Measurements from ENCODE around the gene ATM. TPM values are rescaled to one million over a fixed set of nuclear protein-coding genes. Genes with fewer than 3 reads are reported as not detected.

The ATM gene
- total and polyA plus RNA-seq, 2 experiments from 2014 or later: 27.6 to 59.3 TPM

DNA sequence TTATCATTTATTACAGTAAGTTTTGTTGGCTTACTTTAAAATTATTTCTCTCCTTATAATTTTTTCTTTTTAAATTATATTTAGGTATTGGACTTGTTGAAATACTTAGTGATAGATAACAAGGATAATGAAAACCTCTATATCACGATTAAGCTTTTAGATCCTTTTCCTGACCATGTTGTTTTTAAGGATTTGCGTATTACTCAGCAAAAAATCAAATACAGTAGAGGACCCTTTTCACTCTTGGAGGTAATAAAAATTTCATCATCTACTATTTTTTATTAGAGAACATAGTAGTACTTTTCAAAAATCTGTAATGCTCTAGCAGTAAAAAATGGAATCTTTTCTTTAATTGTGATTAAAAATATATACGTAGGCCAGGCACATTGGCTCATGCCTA, 70.4 kb downstream of the ATM start:
- no peaks in the 10 kb centered on the region for H3F3A ChIP-seq (replicated peaks; ENCODE audit: low read depth)
- no peaks in the 10 kb centered on the region for H3K4me1 ChIP-seq (ENCODE audit: insufficient read depth)
- H3K27me3 Mint-ChIP-seq (ENCODE audit: insufficient read depth, low read depth, poor library complexity): peaks cover 2% of the 10 kb centered on the region
- H3K27ac ChIP-seq (ENCODE audit: low read depth): no peak overlapping the region
- H3K4me2 ChIP-seq: no peak overlapping the region
- TF ChIP-seq JUNB (IDR thresholded peaks at IDR 0.05; ENCODE audit: unreplicated experiment) (no peak), EZH2 (IDR thresholded peaks at IDR 0.05; ENCODE audit: low read depth, unreplicated experiment) (no peak), NANOG (IDR thresholded peaks at IDR 0.05; ENCODE audit: borderline replicate concordance) (no peak), ZNF331 (CRISPR knock-in tag; IDR thresholded peaks at IDR 0.05; ENCODE audit: low read depth) (no peak), CREB1 (CRISPR knock-in tag; IDR thresholded peaks at IDR 0.05; ENCODE audit: low read depth) (no peak)
- TF ChIP-seq, protein P1, sequence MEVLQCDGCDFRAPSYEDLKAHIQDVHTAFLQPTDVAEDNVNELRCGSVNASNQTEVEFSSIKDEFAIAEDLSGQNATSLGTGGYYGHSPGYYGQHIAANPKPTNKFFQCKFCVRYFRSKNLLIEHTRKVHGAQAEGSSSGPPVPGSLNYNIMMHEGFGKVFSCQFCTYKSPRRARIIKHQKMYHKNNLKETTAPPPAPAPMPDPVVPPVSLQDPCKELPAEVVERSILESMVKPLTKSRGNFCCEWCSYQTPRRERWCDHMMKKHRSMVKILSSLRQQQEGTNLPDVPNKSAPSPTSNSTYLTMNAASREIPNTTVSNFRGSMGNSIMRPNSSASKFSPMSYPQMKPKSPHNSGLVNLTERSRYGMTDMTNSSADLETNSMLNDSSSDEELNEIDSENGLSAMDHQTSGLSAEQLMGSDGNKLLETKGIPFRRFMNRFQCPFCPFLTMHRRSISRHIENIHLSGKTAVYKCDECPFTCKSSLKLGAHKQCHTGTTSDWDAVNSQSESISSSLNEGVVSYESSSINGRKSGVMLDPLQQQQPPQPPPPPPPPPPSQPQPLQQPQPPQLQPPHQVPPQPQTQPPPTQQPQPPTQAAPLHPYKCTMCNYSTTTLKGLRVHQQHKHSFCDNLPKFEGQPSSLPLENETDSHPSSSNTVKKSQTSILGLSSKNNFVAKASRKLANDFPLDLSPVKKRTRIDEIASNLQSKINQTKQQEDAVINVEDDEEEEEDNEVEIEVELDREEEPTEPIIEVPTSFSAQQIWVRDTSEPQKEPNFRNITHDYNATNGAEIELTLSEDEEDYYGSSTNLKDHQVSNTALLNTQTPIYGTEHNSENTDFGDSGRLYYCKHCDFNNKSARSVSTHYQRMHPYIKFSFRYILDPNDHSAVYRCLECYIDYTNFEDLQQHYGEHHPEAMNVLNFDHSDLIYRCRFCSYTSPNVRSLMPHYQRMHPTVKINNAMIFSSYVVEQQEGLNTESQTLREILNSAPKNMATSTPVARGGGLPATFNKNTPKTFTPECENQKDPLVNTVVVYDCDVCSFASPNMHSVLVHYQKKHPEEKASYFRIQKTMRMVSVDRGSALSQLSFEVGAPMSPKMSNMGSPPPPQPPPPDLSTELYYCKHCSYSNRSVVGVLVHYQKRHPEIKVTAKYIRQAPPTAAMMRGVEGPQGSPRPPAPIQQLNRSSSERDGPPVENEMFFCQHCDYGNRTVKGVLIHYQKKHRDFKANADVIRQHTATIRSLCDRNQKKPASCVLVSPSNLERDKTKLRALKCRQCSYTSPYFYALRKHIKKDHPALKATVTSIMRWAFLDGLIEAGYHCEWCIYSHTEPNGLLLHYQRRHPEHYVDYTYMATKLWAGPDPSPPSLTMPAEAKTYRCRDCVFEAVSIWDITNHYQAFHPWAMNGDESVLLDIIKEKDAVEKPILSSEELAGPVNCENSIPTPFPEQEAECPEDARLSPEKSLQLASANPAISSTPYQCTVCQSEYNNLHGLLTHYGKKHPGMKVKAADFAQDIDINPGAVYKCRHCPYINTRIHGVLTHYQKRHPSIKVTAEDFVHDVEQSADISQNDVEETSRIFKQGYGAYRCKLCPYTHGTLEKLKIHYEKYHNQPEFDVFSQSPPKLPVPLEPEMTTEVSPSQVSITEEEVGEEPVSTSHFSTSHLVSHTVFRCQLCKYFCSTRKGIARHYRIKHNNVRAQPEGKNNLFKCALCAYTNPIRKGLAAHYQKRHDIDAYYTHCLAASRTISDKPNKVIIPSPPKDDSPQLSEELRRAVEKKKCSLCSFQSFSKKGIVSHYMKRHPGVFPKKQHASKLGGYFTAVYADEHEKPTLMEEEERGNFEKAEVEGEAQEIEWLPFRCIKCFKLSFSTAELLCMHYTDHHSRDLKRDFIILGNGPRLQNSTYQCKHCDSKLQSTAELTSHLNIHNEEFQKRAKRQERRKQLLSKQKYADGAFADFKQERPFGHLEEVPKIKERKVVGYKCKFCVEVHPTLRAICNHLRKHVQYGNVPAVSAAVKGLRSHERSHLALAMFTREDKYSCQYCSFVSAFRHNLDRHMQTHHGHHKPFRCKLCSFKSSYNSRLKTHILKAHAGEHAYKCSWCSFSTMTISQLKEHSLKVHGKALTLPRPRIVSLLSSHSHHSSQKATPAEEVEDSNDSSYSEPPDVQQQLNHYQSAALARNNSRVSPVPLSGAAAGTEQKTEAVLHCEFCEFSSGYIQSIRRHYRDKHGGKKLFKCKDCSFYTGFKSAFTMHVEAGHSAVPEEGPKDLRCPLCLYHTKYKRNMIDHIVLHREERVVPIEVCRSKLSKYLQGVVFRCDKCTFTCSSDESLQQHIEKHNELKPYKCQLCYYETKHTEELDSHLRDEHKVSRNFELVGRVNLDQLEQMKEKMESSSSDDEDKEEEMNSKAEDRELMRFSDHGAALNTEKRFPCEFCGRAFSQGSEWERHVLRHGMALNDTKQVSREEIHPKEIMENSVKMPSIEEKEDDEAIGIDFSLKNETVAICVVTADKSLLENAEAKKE (CRISPR knock-in tag; IDR thresholded peaks at IDR 0.05): no peak
- TF ChIP-seq, protein P2, sequence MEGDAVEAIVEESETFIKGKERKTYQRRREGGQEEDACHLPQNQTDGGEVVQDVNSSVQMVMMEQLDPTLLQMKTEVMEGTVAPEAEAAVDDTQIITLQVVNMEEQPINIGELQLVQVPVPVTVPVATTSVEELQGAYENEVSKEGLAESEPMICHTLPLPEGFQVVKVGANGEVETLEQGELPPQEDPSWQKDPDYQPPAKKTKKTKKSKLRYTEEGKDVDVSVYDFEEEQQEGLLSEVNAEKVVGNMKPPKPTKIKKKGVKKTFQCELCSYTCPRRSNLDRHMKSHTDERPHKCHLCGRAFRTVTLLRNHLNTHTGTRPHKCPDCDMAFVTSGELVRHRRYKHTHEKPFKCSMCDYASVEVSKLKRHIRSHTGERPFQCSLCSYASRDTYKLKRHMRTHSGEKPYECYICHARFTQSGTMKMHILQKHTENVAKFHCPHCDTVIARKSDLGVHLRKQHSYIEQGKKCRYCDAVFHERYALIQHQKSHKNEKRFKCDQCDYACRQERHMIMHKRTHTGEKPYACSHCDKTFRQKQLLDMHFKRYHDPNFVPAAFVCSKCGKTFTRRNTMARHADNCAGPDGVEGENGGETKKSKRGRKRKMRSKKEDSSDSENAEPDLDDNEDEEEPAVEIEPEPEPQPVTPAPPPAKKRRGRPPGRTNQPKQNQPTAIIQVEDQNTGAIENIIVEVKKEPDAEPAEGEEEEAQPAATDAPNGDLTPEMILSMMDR (conservative IDR thresholded peaks at IDR 0.05; ENCODE audit: low read depth in 2 of 2): no peak
- TF ChIP-seq, protein P3, sequence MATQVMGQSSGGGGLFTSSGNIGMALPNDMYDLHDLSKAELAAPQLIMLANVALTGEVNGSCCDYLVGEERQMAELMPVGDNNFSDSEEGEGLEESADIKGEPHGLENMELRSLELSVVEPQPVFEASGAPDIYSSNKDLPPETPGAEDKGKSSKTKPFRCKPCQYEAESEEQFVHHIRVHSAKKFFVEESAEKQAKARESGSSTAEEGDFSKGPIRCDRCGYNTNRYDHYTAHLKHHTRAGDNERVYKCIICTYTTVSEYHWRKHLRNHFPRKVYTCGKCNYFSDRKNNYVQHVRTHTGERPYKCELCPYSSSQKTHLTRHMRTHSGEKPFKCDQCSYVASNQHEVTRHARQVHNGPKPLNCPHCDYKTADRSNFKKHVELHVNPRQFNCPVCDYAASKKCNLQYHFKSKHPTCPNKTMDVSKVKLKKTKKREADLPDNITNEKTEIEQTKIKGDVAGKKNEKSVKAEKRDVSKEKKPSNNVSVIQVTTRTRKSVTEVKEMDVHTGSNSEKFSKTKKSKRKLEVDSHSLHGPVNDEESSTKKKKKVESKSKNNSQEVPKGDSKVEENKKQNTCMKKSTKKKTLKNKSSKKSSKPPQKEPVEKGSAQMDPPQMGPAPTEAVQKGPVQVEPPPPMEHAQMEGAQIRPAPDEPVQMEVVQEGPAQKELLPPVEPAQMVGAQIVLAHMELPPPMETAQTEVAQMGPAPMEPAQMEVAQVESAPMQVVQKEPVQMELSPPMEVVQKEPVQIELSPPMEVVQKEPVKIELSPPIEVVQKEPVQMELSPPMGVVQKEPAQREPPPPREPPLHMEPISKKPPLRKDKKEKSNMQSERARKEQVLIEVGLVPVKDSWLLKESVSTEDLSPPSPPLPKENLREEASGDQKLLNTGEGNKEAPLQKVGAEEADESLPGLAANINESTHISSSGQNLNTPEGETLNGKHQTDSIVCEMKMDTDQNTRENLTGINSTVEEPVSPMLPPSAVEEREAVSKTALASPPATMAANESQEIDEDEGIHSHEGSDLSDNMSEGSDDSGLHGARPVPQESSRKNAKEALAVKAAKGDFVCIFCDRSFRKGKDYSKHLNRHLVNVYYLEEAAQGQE (IDR thresholded peaks at IDR 0.05; ENCODE audit: unreplicated experiment): no peak
- TF ChIP-seq, protein P4, sequence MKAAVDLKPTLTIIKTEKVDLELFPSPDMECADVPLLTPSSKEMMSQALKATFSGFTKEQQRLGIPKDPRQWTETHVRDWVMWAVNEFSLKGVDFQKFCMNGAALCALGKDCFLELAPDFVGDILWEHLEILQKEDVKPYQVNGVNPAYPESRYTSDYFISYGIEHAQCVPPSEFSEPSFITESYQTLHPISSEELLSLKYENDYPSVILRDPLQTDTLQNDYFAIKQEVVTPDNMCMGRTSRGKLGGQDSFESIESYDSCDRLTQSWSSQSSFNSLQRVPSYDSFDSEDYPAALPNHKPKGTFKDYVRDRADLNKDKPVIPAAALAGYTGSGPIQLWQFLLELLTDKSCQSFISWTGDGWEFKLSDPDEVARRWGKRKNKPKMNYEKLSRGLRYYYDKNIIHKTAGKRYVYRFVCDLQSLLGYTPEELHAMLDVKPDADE (IDR thresholded peaks at IDR 0.05): no peak
- peaks cover 26% of the 10 kb centered on the region for H3K36me3 Mint-ChIP-seq (ENCODE audit: low read depth)
- H3K9me2 ChIP-seq (ENCODE audit: insufficient read depth): no peaks in the 10 kb centered on the region
- no peak overlapping the region for H3K27ac Mint-ChIP-seq
- H2AFZ ChIP-seq: no peak overlapping the region
- ATAC-seq (no peak), DNase-seq (ENCODE audit: low spot score) (no peak)
- H4K20me1 ChIP-seq (replicated peaks; ENCODE audit: insufficient read depth): no peaks in the 10 kb centered on the region; the same call in 1 of the 2 replicates
- no peak overlapping the region for H3K4me3 Mint-ChIP-seq
- H3K9me3 Mint-ChIP-seq: no peaks in the 10 kb centered on the region
- no peak overlapping the region for H3K4me3 ChIP-seq
- no peaks in the 10 kb centered on the region for H3K79me2 ChIP-seq (replicated peaks; ENCODE audit: insufficient read depth)
- H3K36me3 ChIP-seq (ENCODE audit: insufficient read depth): peaks cover 11% of the 10 kb centered on the region
- H3K4me1 Mint-ChIP-seq: no peaks in the 10 kb centered on the region
- no peaks in the 10 kb centered on the region for H3K27me3 ChIP-seq (ENCODE audit: insufficient read depth)
